ENCODE data around the gene PRR5L. TPM values are rescaled to one million over a fixed set of nuclear protein-coding genes. Genes with fewer than 3 reads are reported as not detected.
A peak's percentile ranks its signal among the peaks of the same experiment; 100 is the strongest.

PRR5L gene
- total RNA-seq, 1 donor = 57.0 TPM

GRCh38 chr11:36265793-36266628 lies 30.1 kb upstream of the PRR5L start:
- H3K4me3 ChIP-seq (ENCODE audit: low read depth, low read length) = no peak overlapping the region
- TF ChIP-seq, protein P1, sequence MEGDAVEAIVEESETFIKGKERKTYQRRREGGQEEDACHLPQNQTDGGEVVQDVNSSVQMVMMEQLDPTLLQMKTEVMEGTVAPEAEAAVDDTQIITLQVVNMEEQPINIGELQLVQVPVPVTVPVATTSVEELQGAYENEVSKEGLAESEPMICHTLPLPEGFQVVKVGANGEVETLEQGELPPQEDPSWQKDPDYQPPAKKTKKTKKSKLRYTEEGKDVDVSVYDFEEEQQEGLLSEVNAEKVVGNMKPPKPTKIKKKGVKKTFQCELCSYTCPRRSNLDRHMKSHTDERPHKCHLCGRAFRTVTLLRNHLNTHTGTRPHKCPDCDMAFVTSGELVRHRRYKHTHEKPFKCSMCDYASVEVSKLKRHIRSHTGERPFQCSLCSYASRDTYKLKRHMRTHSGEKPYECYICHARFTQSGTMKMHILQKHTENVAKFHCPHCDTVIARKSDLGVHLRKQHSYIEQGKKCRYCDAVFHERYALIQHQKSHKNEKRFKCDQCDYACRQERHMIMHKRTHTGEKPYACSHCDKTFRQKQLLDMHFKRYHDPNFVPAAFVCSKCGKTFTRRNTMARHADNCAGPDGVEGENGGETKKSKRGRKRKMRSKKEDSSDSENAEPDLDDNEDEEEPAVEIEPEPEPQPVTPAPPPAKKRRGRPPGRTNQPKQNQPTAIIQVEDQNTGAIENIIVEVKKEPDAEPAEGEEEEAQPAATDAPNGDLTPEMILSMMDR (IDR thresholded peaks at IDR 0.05; ENCODE audit: insufficient read depth, low read depth, low read length) = peak; percentile 86
- DNase-seq (ENCODE audit: low read depth) = peak; percentile 45

DNA sequence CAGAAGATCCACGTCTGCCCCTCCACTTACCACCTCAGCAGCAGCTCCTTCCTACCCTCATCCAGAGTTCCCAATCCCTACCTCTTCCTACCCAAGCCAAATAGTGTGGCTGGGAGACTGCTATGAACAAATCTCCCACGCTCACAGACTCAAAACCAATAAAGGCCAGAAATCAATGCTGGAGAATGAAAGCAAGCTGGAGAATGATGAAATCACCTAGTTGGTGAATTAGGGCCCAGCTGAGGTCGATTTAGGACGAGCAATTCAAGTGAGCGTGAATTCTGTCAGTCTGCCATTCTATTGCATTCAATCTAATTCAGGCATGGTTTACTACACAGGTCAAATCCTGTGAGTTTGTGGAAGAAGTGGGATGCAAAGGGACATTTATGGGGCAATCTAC lies 29.3 kb upstream of the PRR5L start:
- H3K4me3 ChIP-seq (ENCODE audit: low read depth, low read length) = no peak overlapping the region
- TF ChIP-seq, protein P1 (IDR thresholded peaks at IDR 0.05; ENCODE audit: insufficient read depth, low read depth, low read length) = no peak
- no peak for DNase-seq (ENCODE audit: low read depth)

DNA sequence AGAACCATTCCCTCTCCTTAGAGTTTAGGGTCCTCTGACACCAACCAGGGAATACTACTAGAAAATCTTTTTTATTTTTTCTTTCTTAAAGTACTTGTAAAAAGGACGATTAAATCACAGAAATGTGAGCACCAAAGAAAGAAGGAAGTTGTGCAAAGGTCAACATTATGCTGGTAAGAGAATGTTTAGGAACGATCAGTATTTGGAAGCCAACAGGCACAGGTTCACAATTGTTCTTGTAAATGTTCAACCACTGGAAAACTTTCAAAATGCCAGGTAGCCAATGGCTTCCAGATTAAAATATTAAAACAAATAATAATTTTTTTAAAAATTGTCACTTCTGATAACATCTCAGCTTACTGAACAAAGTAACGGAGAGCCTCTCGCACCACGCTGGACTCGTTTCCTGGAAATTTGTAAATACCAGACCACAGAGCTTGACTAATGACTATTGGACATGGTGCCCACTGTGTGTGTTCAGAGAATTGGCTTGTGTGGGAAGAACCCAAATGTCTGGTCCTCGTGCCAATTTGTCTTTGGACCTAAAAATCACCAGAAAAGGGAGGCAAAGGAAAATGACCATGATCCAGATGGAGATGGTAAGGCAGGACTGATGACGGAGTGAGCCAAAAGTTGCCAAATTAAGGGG lies 27.6 kb upstream of the PRR5L start:
- no peak for DNase-seq (ENCODE audit: low read depth)
- TF ChIP-seq, protein P1 (IDR thresholded peaks at IDR 0.05; ENCODE audit: insufficient read depth, low read depth, low read length) = no peak
- no peak overlapping the region for H3K4me3 ChIP-seq (ENCODE audit: low read depth, low read length)

- no peak overlapping the region for H3K4me3 ChIP-seq (ENCODE audit: low read depth, low read length)
- DNase-seq (ENCODE audit: low read depth) = no peak
- TF ChIP-seq, protein P1 (IDR thresholded peaks at IDR 0.05; ENCODE audit: insufficient read depth, low read depth, low read length) = no peak
Measured at GRCh38 chr11:36270701-36271100, 25.4 kb upstream of the PRR5L start.

- DNase-seq (ENCODE audit: low read depth) = peak; percentile 49
- TF ChIP-seq, protein P1 (IDR thresholded peaks at IDR 0.05; ENCODE audit: insufficient read depth, low read depth, low read length) = no peak
- H3K4me3 ChIP-seq (ENCODE audit: low read depth, low read length) = no peak overlapping the region
Measured at GRCh38 chr11:36271794-36272407, 24.2 kb upstream of the PRR5L start.

GRCh38 chr11:36273110-36273509 lies 23.0 kb upstream of the PRR5L start:
- no peak for DNase-seq (ENCODE audit: low read depth)
- TF ChIP-seq, protein P1 (IDR thresholded peaks at IDR 0.05; ENCODE audit: insufficient read depth, low read depth, low read length) = no peak
- H3K4me3 ChIP-seq (ENCODE audit: low read depth, low read length) = no peak overlapping the region

Measured in fibroblast of villous mesenchyme (primary cell).